Measurements from ENCODE around the gene NECTIN2. TPM values are rescaled to one million over a fixed set of nuclear protein-coding genes. Genes with fewer than 3 reads are reported as not detected.

Gene NECTIN2
- total RNA-seq, 1 experiment from 2014 or later: 115 TPM

GRCh38 chr19:44816301-44816700, 29.8 kb upstream of the NECTIN2 start:
- no peaks in the 10 kb centered on the region for H3K27me3 ChIP-seq (ENCODE audit: insufficient read depth, low read depth)
- CTCF ChIA-PET: no interaction called here
- H3K4me3 ChIP-seq: no peak overlapping the region
- no peak for DNase-seq
- no peaks in the 10 kb centered on the region for H3K79me2 ChIP-seq (ENCODE audit: low read depth)
- TF ChIP-seq CTCF (conservative IDR thresholded peaks at IDR 0.05) (no peak), EZH2 (IDR thresholded peaks at IDR 0.05; ENCODE audit: low read depth) (no peak)
- no peak overlapping the region for H3K4me2 ChIP-seq
- no peak overlapping the region for H3K27ac ChIP-seq
- no TSS peak for BruUV-seq (replicated peaks)
- H3K9me3 ChIP-seq (ENCODE audit: insufficient read depth, low read depth): no peaks in the 10 kb centered on the region
- H3K36me3 ChIP-seq (ENCODE audit: low read depth): 0 out of 2 replicates have a peak, but pooled peaks cover 10% of the 10 kb centered on the region
- intact Hi-C loops (cut with micrococcal nuclease; ENCODE audit: unreplicated experiment): no loop called here
- H3F3A ChIP-seq (ENCODE audit: insufficient read depth, low read depth): peaks cover 17% of the 10 kb centered on the region; the same call in 1 of the 2 replicates
- H3K9me2 ChIP-seq (ENCODE audit: insufficient read depth): no peaks in the 10 kb centered on the region
- no peak overlapping the region for H2AFZ ChIP-seq
- peaks cover 12% of the 10 kb centered on the region for H4K20me1 ChIP-seq (ENCODE audit: insufficient read depth)
- no peaks in the 10 kb centered on the region for H3K4me1 ChIP-seq (replicated peaks; ENCODE audit: insufficient read depth)
- POLR2A ChIA-PET (ENCODE audit: unreplicated experiment): no interaction called here

- Histone ChIP-seq H3K27ac (no peak overlapping the region), H3K79me2 (ENCODE audit: low read depth) (no peaks in the 10 kb centered on the region), H3K27me3 (ENCODE audit: insufficient read depth, low read depth) (no peaks in the 10 kb centered on the region), H3F3A (ENCODE audit: insufficient read depth, low read depth) (peaks cover 23% of the 10 kb centered on the region; the same call in 1 of the 2 replicates), H3K9me2 (ENCODE audit: insufficient read depth) (no peaks in the 10 kb centered on the region), H3K36me3 (ENCODE audit: low read depth) (0 out of 2 replicates have a peak, but pooled peaks cover 10% of the 10 kb centered on the region), H4K20me1 (ENCODE audit: insufficient read depth) (peaks cover 12% of the 10 kb centered on the region), H2AFZ (no peak overlapping the region), H3K4me3 (no peak overlapping the region), H3K4me2 (no peak overlapping the region), H3K9me3 (ENCODE audit: insufficient read depth, low read depth) (no peaks in the 10 kb centered on the region), H3K4me1 (replicated peaks; ENCODE audit: insufficient read depth) (no peaks in the 10 kb centered on the region)
- DNase-seq: no peak
- no TSS peak for BruUV-seq (replicated peaks)
- intact Hi-C loops (cut with micrococcal nuclease; ENCODE audit: unreplicated experiment): no loop called here
- ChIA-PET CTCF (interaction anchor here (0.7 kb wide), 2 partner anchors 28 to 200 kb away, joined by 4 to 12 read pairs; partner anchors contain the start of gene NECTIN2), POLR2A (ENCODE audit: unreplicated experiment) (no interaction called here)
- TF ChIP-seq CTCF (conservative IDR thresholded peaks at IDR 0.05) (no peak), EZH2 (IDR thresholded peaks at IDR 0.05; ENCODE audit: low read depth) (no peak)
Observed at GRCh38 chr19:44817725-44818465, 28.2 kb upstream of the NECTIN2 start.

GRCh38 chr19:44818466-44819031, 27.5 kb upstream of the NECTIN2 start:
- H3K27ac ChIP-seq: no peak overlapping the region
- H3K36me3 ChIP-seq (ENCODE audit: low read depth): 0 out of 2 replicates have a peak, but pooled peaks cover 8% of the 10 kb centered on the region
- no peak overlapping the region for H3K4me3 ChIP-seq
- BruUV-seq (replicated peaks): no TSS peak
- H3K4me2 ChIP-seq: no peak overlapping the region
- H4K20me1 ChIP-seq (ENCODE audit: insufficient read depth): peaks cover 10% of the 10 kb centered on the region
- no peaks in the 10 kb centered on the region for H3K4me1 ChIP-seq (replicated peaks; ENCODE audit: insufficient read depth)
- POLR2A ChIA-PET (ENCODE audit: unreplicated experiment): no interaction called here
- CTCF ChIA-PET: no interaction called here
- H3K9me2 ChIP-seq (ENCODE audit: insufficient read depth): no peaks in the 10 kb centered on the region
- no peak for DNase-seq
- H3K79me2 ChIP-seq (ENCODE audit: low read depth): no peaks in the 10 kb centered on the region
- H3F3A ChIP-seq (ENCODE audit: insufficient read depth, low read depth): peaks cover 23% of the 10 kb centered on the region; the same call in 1 of the 2 replicates
- H3K27me3 ChIP-seq (ENCODE audit: insufficient read depth, low read depth): no peaks in the 10 kb centered on the region
- TF ChIP-seq EZH2 (IDR thresholded peaks at IDR 0.05; ENCODE audit: low read depth): no peak
- TF ChIP-seq CTCF (conservative IDR thresholded peaks at IDR 0.05): no peak
- H2AFZ ChIP-seq: no peak overlapping the region
- no peaks in the 10 kb centered on the region for H3K9me3 ChIP-seq (ENCODE audit: insufficient read depth, low read depth)
- intact Hi-C loops (cut with micrococcal nuclease; ENCODE audit: unreplicated experiment): no loop called here
